ENCODE measurements around the gene GAA. TPM values are rescaled to one million over a fixed set of nuclear protein-coding genes. Genes with fewer than 3 reads are reported as not detected.

The GAA gene
- total and polyA plus RNA-seq, 5 experiments from 2014 or later, result 7.9 to 51.3 (median 13.0) TPM

Small RNA genes lying within 50 kb of the gene (microRNA-seq; reads per million reads assigned to microRNA genes)
- not detected for gene MIR1268B (ENCODE audit: borderline microRNAs expressed)

Other genes with a start within 250 kb of the GAA start
- gene TBC1D16, start 65.7 kb upstream of the GAA start, total RNA-seq, result 1 to 10 TPM; 2.6 to 3.1 TPM
- under 1 TPM; 0.48 to 0.89 (median 0.50) TPM for gene TBC1D16, start 65.7 kb upstream of the GAA start, polyA plus RNA-seq
- 1 to 10 TPM; 4.2 to 4.8 TPM for gene CCDC40, start 64.9 kb upstream of the GAA start, total RNA-seq
- gene CCDC40, start 64.9 kb upstream of the GAA start, polyA plus RNA-seq, result under 1 TPM in 1 of 3 donors, not detected in 2; 0.37 TPM
- gene EIF4A3, start 45.5 kb downstream of the GAA start, total RNA-seq, result 10 to 100 TPM; 53.0 to 61.4 TPM
- 10 to 100 TPM; 56.0 to 88.6 (median 58.2) TPM for gene EIF4A3, start 45.5 kb downstream of the GAA start, polyA plus RNA-seq
- not detected for gene CARD14, start 68.4 kb downstream of the GAA start, total RNA-seq
- gene CARD14, start 68.4 kb downstream of the GAA start, polyA plus RNA-seq, result not detected
- gene SGSH, start 118.8 kb downstream of the GAA start, total RNA-seq, result 100 to 1,000 TPM; 138 to 143 TPM
- gene SGSH, start 118.8 kb downstream of the GAA start, polyA plus RNA-seq, result 10 to 100 TPM; 20.1 to 36.5 (median 25.6) TPM
- gene SLC26A11, start 118.8 kb downstream of the GAA start, total RNA-seq, result 10 to 100 TPM; 93.1 to 96.2 TPM
- gene SLC26A11, start 118.8 kb downstream of the GAA start, polyA plus RNA-seq, result 1 to 10 TPM; 4.8 to 8.4 (median 5.7) TPM
- 100 to 1,000 TPM; 323 to 328 TPM for gene RNF213, start 159.3 kb downstream of the GAA start, total RNA-seq
- 10 to 100 TPM; 27.1 to 52.2 (median 39.1) TPM for gene RNF213, start 159.3 kb downstream of the GAA start, polyA plus RNA-seq